Endothelial cell of umbilical vein (primary cell): ENCODE measurements around the gene PDXDC1. TPM values are rescaled to one million over a fixed set of nuclear protein-coding genes. Genes with fewer than 3 reads are reported as not detected.

Experiments used
- BruUV-seq: library from RNA; stranded (reverse); fragments of 400-500 nt; replicated peaks from 2 replicates; lab custom pipeline; 2021; lab: Mats Ljungman, UMichigan
- CTCF ChIA-PET: fragments of 300-600, 350-600 bp; sonication (Branson Sonifier 250); formaldehyde crosslinking; loops from one replicate; lab custom pipeline; 2021; ENCODE audit warnings: antibody characterized with exemption, inconsistent platforms; lab: Charles Lee
- POLR2A ChIA-PET: fragments of 300-600, 350-600 bp; sonication (Branson Sonifier 250); formaldehyde crosslinking; loops from one replicate; lab custom pipeline; 2021; ENCODE audit warnings: antibody characterized with exemption, inconsistent platforms; lab: Charles Lee
- DNase-seq: peaks from one replicate; pipeline ENCODE4 v3.0.0-alpha.2; 2011; ENCODE audit warnings: low read depth, low spot score
- FAIRE-seq: peaks from 2 replicates; lab custom pipeline; 2011; peaks lifted over from hg19 to GRCh38; lab: Jason Lieb, UNC
- H2AFZ ChIP-seq: 2 replicates; pipeline ENCODE4 v1.6.0; 2012; ENCODE audit warnings: low read depth, low read length, control low read depth, inconsistent platforms
- H3K27ac ChIP-seq: 2 replicates; pipeline ENCODE4 v1.5.1; 2011; ENCODE audit warnings: low read depth, mild to moderate bottlenecking, control low read depth, low read length, moderate library complexity; ENCODE audit not compliant: insufficient read depth
- H3K27me3 ChIP-seq, 2 experiments: 2 replicates each; pipeline versions ENCODE4 v1.6.0 to v1.6.1; 2011; ENCODE audit warnings: low read length in 2 of 2, mixed read lengths in 1 of 2; ENCODE audit not compliant: control insufficient read depth in 2 of 2, insufficient read depth in 2 of 2
- H3K36me3 ChIP-seq, 2 experiments: 2 replicates in 1 of 2; 3 replicates in 1 of 2; pipeline ENCODE4 v1.5.1; 2011; ENCODE audit warnings: low read length in 2 of 2, mild to moderate bottlenecking in 1 of 2, moderate library complexity in 1 of 2; ENCODE audit not compliant: control insufficient read depth in 2 of 2, insufficient read depth in 2 of 2; ENCODE audit errors: extremely low read depth in 1 of 2
- H3K4me1 ChIP-seq: 3 replicates; pipeline ENCODE4 v1.5.1; 2011; ENCODE audit warnings: mild to moderate bottlenecking, low read length; ENCODE audit not compliant: control insufficient read depth, insufficient read depth; ENCODE audit errors: extremely low read depth
- H3K4me2 ChIP-seq: 2 replicates; pipeline ENCODE4 v1.6.1; 2011; ENCODE audit warnings: low read length, control low read depth, mixed read lengths; ENCODE audit not compliant: insufficient read depth
- H3K4me3 ChIP-seq, 3 experiments: fragments of 200-600 bp in 1 of 3; sonication (generic), shearing (Covaris generic) in 1 of 3; replicated peaks in 1 of 3; 2 replicates each; pipeline ENCODE4 v1.5.1; 2011 to 2016; ENCODE audit warnings: control low read depth in 3 of 3, low read length in 3 of 3, mild to moderate bottlenecking in 2 of 3, inconsistent platforms in 1 of 3, low read depth in 1 of 3, moderate library complexity in 1 of 3; ENCODE audit not compliant: insufficient read depth in 1 of 3
- H3K79me2 ChIP-seq: 2 replicates; pipeline ENCODE4 v1.6.0; 2012; ENCODE audit warnings: low read length, inconsistent platforms; ENCODE audit not compliant: control insufficient read depth, insufficient read depth
- H3K9ac ChIP-seq: replicated peaks from 2 replicates; pipeline ENCODE3; 2011; ENCODE audit warnings: low read length, control low read depth; ENCODE audit not compliant: insufficient read depth; ENCODE audit errors: extremely low read depth
- H3K9me1 ChIP-seq: replicated peaks from 3 replicates; pipeline ENCODE4 v1.6.0; 2011; ENCODE audit warnings: mild to moderate bottlenecking, low read length; ENCODE audit not compliant: control insufficient read depth, insufficient read depth; ENCODE audit errors: extremely low read depth
- H3K9me3 ChIP-seq: replicated peaks from 2 replicates; pipeline ENCODE4 v1.5.1; 2012; ENCODE audit warnings: low read length, inconsistent platforms; ENCODE audit not compliant: control insufficient read depth, insufficient read depth
- H4K20me1 ChIP-seq: replicated peaks from 2 replicates; pipeline ENCODE3; 2011; ENCODE audit warnings: mild to moderate bottlenecking, low read length; ENCODE audit not compliant: control insufficient read depth, insufficient read depth; ENCODE audit errors: extremely low read depth
- EZH2 ChIP-seq: IDR thresholded peaks from 2 replicates; pipeline ENCODE4 v1.6.1; 2012; ENCODE audit warnings: borderline replicate concordance, low read depth, mild to moderate bottlenecking, moderate library complexity, low read length, inconsistent platforms; ENCODE audit not compliant: severe bottlenecking
- FOS ChIP-seq: IDR thresholded peaks from 2 replicates; pipeline ENCODE4 v1.6.1; 2011; ENCODE audit warnings: mild to moderate bottlenecking, low read length, moderate library complexity, borderline replicate concordance; ENCODE audit not compliant: insufficient read depth
- GATA2 ChIP-seq: IDR thresholded peaks from 2 replicates; pipeline ENCODE4 v1.7.0; 2011; ENCODE audit warnings: low read depth, mild to moderate bottlenecking, moderate library complexity, mixed read lengths, low read length; ENCODE audit not compliant: insufficient read length, insufficient read depth
- JUN ChIP-seq: IDR thresholded peaks from 2 replicates; pipeline ENCODE4 v1.6.1; 2011; ENCODE audit warnings: borderline replicate concordance, low read depth; ENCODE audit not compliant: insufficient read length, insufficient read depth
- MYC ChIP-seq: IDR thresholded peaks from one replicate; pipeline ENCODE4 v1.6.1; 2011; ENCODE audit warnings: mild to moderate bottlenecking, low read depth, low read length
- POLR2A ChIP-seq: IDR thresholded peaks from 2 replicates; pipeline ENCODE4 v1.6.1; 2012; ENCODE audit warnings: low read depth, mild to moderate bottlenecking, control low read depth, low read length
- POLR2AphosphoS5 ChIP-seq: IDR thresholded peaks from 2 replicates; pipeline ENCODE4 v1.6.1; 2012; ENCODE audit warnings: low read depth, mild to moderate bottlenecking, control low read depth, low read length, moderate library complexity; ENCODE audit not compliant: insufficient read depth
- dilution Hi-C: fragments of 300-500 bp; cut with MboI; formaldehyde crosslinking; loops from one replicate; pipeline ENCODE4 v1.15.0; 2019; ENCODE audit warnings: low sequenced_read_pairs; ENCODE audit not compliant: extremely low pct_ligation_motif_present
- intact Hi-C: fragments of 100-400 bp; cut with micrococcal nuclease; formaldehyde crosslinking; loops from one replicate; pipeline ENCODE4 v1.10.0; 2022
- polyA plus RNA-seq, 4 experiments: library from polyadenylated mRNA; depleted of rRNA in 3 of 4; stranded (reverse) in 3 of 4; unstranded in 1 of 4; fragments of >200 nt; gene quantifications; 2 replicates each; pipeline versions ENCODE4 v1.2.1 to v1.2.3, GENCODE V29; 2011 to 2012; ENCODE audit warnings: missing spikeins in 1 of 4
- total RNA-seq: library from RNA; stranded (reverse); gene quantifications from 2 replicates; pipeline ENCODE4 v1.2.3, GENCODE V29; 2021
- TF ChIP-seq, protein P1 (sequence below): IDR thresholded peaks from 2 replicates; pipeline ENCODE4 v1.6.1; 2011; ENCODE audit not compliant: insufficient read depth, insufficient read length
- TF ChIP-seq, protein P2 (sequence below), 2 donors: IDR thresholded peaks; 1 replicate in 1 of 2; 2 replicates in 1 of 2; pipeline ENCODE4 v1.5.1; 2011; ENCODE audit warnings: low read length in 2 of 2, mild to moderate bottlenecking in 2 of 2, moderate library complexity in 2 of 2, control low read depth in 1 of 2, inconsistent platforms in 1 of 2, low read depth in 1 of 2; ENCODE audit not compliant: insufficient read depth in 1 of 2; ENCODE audit errors: extremely low read depth in 1 of 2

Gene PDXDC1
- total and polyA plus RNA-seq, 2 donors (not counting 3 experiments of a cell fraction or from before 2014, with no cell fraction given) = 44.6 to 78.9 TPM

DNA sequence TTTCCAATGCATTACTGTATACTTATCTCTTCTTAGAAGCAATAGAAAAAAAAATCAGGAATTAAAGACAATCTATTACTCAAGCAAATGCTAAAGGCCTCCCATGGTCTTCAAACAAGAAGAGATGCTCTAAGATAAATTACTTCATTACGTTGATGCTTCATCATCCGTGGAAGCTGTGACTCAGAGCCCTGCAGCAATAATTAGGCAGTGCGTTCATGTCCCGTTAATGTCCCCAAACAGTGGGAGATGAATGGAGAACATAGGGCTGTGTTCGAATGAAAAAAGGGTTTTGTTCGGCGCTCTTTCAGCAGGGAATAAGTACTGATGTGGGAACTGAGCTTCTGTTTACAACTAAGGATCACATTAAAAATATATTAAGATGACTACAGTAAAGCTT lies 15.9 kb upstream of the PDXDC1 start:
- H3K36me3 ChIP-seq = no peaks in the 10 kb centered on the region
- DNase-seq (no peak), FAIRE-seq (no peak)
- no peak overlapping the region for H3K9ac ChIP-seq
- H3K4me2 ChIP-seq = no peak overlapping the region
- ChIA-PET POLR2A (no interaction called here), CTCF (interaction anchor here (1.7 kb wide), 1 partner anchor 10 kb away, joined by 4 read pairs; no protein-coding TSS in a partner anchor)
- H3K4me1 ChIP-seq = no peaks in the 10 kb centered on the region
- dilution Hi-C loops (no loop called here), intact Hi-C loops (no loop called here)
- H3K9me1 ChIP-seq = no peaks in the 10 kb centered on the region
- no peaks in the 10 kb centered on the region for H3K9me3 ChIP-seq
- H3K27me3 ChIP-seq = peaks cover 5 to 9% of the 10 kb centered on the region in 2 experiments
- BruUV-seq = no TSS peak
- TF ChIP-seq FOS (no peak), GATA2 (no peak), POLR2AphosphoS5 (no peak), POLR2A (no peak), EZH2 (no peak), JUN (no peak), MYC (no peak)
- TF ChIP-seq, protein P1, sequence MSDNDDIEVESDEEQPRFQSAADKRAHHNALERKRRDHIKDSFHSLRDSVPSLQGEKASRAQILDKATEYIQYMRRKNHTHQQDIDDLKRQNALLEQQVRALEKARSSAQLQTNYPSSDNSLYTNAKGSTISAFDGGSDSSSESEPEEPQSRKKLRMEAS = no peak
- TF ChIP-seq, protein P2, sequence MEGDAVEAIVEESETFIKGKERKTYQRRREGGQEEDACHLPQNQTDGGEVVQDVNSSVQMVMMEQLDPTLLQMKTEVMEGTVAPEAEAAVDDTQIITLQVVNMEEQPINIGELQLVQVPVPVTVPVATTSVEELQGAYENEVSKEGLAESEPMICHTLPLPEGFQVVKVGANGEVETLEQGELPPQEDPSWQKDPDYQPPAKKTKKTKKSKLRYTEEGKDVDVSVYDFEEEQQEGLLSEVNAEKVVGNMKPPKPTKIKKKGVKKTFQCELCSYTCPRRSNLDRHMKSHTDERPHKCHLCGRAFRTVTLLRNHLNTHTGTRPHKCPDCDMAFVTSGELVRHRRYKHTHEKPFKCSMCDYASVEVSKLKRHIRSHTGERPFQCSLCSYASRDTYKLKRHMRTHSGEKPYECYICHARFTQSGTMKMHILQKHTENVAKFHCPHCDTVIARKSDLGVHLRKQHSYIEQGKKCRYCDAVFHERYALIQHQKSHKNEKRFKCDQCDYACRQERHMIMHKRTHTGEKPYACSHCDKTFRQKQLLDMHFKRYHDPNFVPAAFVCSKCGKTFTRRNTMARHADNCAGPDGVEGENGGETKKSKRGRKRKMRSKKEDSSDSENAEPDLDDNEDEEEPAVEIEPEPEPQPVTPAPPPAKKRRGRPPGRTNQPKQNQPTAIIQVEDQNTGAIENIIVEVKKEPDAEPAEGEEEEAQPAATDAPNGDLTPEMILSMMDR (IDR thresholded peaks at IDR 0.05; ENCODE audit: extremely low read depth in 1 of 2, insufficient read depth in 1 of 2, low read depth in 1 of 2, low read length in 2 of 2) = no peak
- no peak overlapping the region for H3K4me3 ChIP-seq
- H4K20me1 ChIP-seq = peaks cover 4% of the 10 kb centered on the region
- H3K79me2 ChIP-seq = no peaks in the 10 kb centered on the region
- H3K27ac ChIP-seq = no peak overlapping the region
- no peak overlapping the region for H2AFZ ChIP-seq
